K562 (cell line): ENCODE results near the gene CSRNP2. TPM values are rescaled to one million over a fixed set of nuclear protein-coding genes. Genes with fewer than 3 reads are reported as not detected.

Experiments used
- ADNP ChIP-seq: fragments of 200-800 bp; sonication (Bioruptor generic); IDR thresholded peaks from 2 replicates; pipeline ENCODE4 v1.6.1; 2016; ENCODE audit warnings: missing genetic modification characterization, missing compliant biosample characterization
- BRD9 ChIP-seq: fragments of 450-650 bp; IDR thresholded peaks from 2 replicates; pipeline ENCODE4 v1.6.1; 2018; ENCODE audit warnings: low read depth; ENCODE audit not compliant: partially characterized antibody
- CBX3 ChIP-seq, 2 experiments: IDR thresholded peaks; 1 replicate in 1 of 2; 2 replicates in 1 of 2; pipeline ENCODE4 v1.6.1; 2012; ENCODE audit warnings: inconsistent platforms in 2 of 2, low read length in 2 of 2, borderline replicate concordance in 1 of 2, control low read depth in 1 of 2
- CREM ChIP-seq: IDR thresholded peaks from 2 replicates; pipeline ENCODE4 v1.6.1; 2014; ENCODE audit warnings: antibody characterized with exemption, low read depth
- CTBP1 ChIP-seq: fragments of 450-650 bp; IDR thresholded peaks from 2 replicates; pipeline ENCODE4 v1.6.1; 2016; ENCODE audit warnings: borderline replicate concordance
- CXXC5 ChIP-seq: fragments of 250-450 bp; sonication (Bioruptor Pico); IDR thresholded peaks from 2 replicates; pipeline ENCODE4 v1.8.0; 2022; ENCODE audit warnings: inconsistent platforms, mild to moderate bottlenecking, moderate library complexity
- DACH1 ChIP-seq: fragments of 450-650 bp; IDR thresholded peaks from 2 replicates; pipeline ENCODE4 v1.6.1; 2018; ENCODE audit not compliant: partially characterized antibody
- EP400 ChIP-seq: fragments of 450-650 bp; IDR thresholded peaks from 2 replicates; pipeline ENCODE4 v1.6.1; 2017; ENCODE audit warnings: antibody characterized with exemption, mild to moderate bottlenecking, moderate library complexity
- HCFC1 ChIP-seq: IDR thresholded peaks from 2 replicates; pipeline ENCODE4 v1.6.1; 2012; ENCODE audit warnings: low read depth, low read length, improper control_type of control experiment
- NCOR1 ChIP-seq: fragments of 450-650 bp; IDR thresholded peaks from 2 replicates; pipeline ENCODE4 v1.6.1; 2016; ENCODE audit warnings: mild to moderate bottlenecking, moderate library complexity
- PHTF2 ChIP-seq: fragments of 250-450 bp; sonication (Bioruptor Pico); IDR thresholded peaks from 2 replicates; pipeline ENCODE4 v1.5.0; 2021; ENCODE audit warnings: mild to moderate bottlenecking
- RAD21 ChIP-seq, 2 experiments: fragments of 250-450 bp in 1 of 2; fragments of 450-650 bp in 1 of 2; sonication (Bioruptor Pico) in 1 of 2; formaldehyde crosslinking in 1 of 2; IDR thresholded peaks in 1 of 2; conservative IDR thresholded peaks in 1 of 2; 2 replicates each; pipeline versions ENCODE4 v1.4.0 to v1.8.0; 2020 to 2022; ENCODE audit warnings: mild to moderate bottlenecking in 2 of 2, moderate library complexity in 1 of 2
- RCOR1 ChIP-seq, 2 experiments: IDR thresholded peaks; 2 replicates each; pipeline ENCODE4 v1.6.1; 2012; ENCODE audit warnings: low read depth in 2 of 2, low read length in 2 of 2, borderline replicate concordance in 1 of 2, improper control_type of control experiment in 1 of 2
- SMAD1 ChIP-seq: fragments of 150-350 bp; IDR thresholded peaks from 2 replicates; pipeline ENCODE4 v1.6.1; 2014; ENCODE audit warnings: low read length, low read depth; ENCODE audit not compliant: partially characterized antibody
- SMAD4 ChIP-seq: fragments of 250-450 bp; sonication (Bioruptor Pico); conservative IDR thresholded peaks from 2 replicates; pipeline ENCODE4 v1.8.0; 2021; ENCODE audit warnings: inconsistent platforms, mild to moderate bottlenecking, moderate library complexity
- TBL1XR1 ChIP-seq, 2 experiments: IDR thresholded peaks; 2 replicates each; pipeline ENCODE4 v1.6.1; 2012; ENCODE audit warnings: improper control_type of control experiment in 2 of 2, low read length in 2 of 2, mild to moderate bottlenecking in 1 of 2
- TBP ChIP-seq: optimal IDR thresholded peaks from 2 replicates; pipeline ENCODE3; 2011; ENCODE audit warnings: low read depth, low read length, improper control_type of control experiment
- TEAD4 ChIP-seq, 2 experiments: sonication (generic) in 1 of 2; formaldehyde crosslinking in 1 of 2; IDR thresholded peaks; 2 replicates each; pipeline versions ENCODE4 v1.6.1 to v1.8.0; 2012 to 2022; ENCODE audit warnings: borderline replicate concordance in 1 of 2, inconsistent platforms in 1 of 2, low read length in 1 of 2, mild to moderate bottlenecking in 1 of 2, missing genetic modification reagents in 1 of 2
- polyA plus RNA-seq, 8 experiments: library from polyadenylated mRNA; depleted of rRNA in 4 of 8; stranded (reverse) in 5 of 8; unstranded in 3 of 8; fragments of >200 nt; fragmentation: Nextera tagmentation in 2 of 8; fragmentation: Illumina TruSeq in 1 of 8; extraction: Ambion mirVana in 2 of 8; extraction: Trizol in 1 of 8; gene quantifications; 2 replicates each; pipeline versions ENCODE4 v1.2.1 to v1.2.3, GENCODE V29; 2011 to 2014; ENCODE audit warnings: inconsistent platforms in 1 of 8, missing spikeins in 1 of 8
- total RNA-seq, 7 experiments: library from RNA; depleted of rRNA in 6 of 7; stranded (reverse); fragments of >200 nt in 6 of 7; fragmentation: Illumina TruSeq in 2 of 7; extraction: Trizol in 2 of 7; gene quantifications; 2 replicates each; pipeline versions ENCODE4 v1.2.1 to v1.2.3, GENCODE V29; 2011 to 2021; ENCODE audit warnings: low replicate concordance in 1 of 7
- TF ChIP-seq, protein P1 (sequence below), 3 experiments: IDR thresholded peaks in 2 of 3; conservative IDR thresholded peaks in 1 of 3; 2 replicates each; pipeline ENCODE4 v1.5.1; 2011 to 2012; ENCODE audit warnings: low read length in 3 of 3, mild to moderate bottlenecking in 3 of 3, control low read depth in 2 of 3, improper control_type of control experiment in 1 of 3, inconsistent platforms in 1 of 3, low read depth in 1 of 3, mixed read lengths in 1 of 3, moderate library complexity in 1 of 3; ENCODE audit not compliant: insufficient read depth in 2 of 3
- TF ChIP-seq, protein P2 (sequence below): fragments of 250-450 bp; sonication (Bioruptor Pico); IDR thresholded peaks from 2 replicates; pipeline ENCODE4 v1.4.0; 2020; ENCODE audit warnings: mild to moderate bottlenecking, moderate library complexity, borderline replicate concordance
- TF ChIP-seq, protein P3 (sequence below): IDR thresholded peaks from 2 replicates; pipeline ENCODE4 v1.6.1; 2012; ENCODE audit warnings: low read depth, low read length, improper control_type of control experiment, borderline replicate concordance

The CSRNP2 gene
- total and polyA plus RNA-seq, 9 of the 15 experiments (the other 6 are each of a cell fraction or from before 2014, with no cell fraction given): 1.6 to 13.9 (median 5.9) TPM

DNA sequence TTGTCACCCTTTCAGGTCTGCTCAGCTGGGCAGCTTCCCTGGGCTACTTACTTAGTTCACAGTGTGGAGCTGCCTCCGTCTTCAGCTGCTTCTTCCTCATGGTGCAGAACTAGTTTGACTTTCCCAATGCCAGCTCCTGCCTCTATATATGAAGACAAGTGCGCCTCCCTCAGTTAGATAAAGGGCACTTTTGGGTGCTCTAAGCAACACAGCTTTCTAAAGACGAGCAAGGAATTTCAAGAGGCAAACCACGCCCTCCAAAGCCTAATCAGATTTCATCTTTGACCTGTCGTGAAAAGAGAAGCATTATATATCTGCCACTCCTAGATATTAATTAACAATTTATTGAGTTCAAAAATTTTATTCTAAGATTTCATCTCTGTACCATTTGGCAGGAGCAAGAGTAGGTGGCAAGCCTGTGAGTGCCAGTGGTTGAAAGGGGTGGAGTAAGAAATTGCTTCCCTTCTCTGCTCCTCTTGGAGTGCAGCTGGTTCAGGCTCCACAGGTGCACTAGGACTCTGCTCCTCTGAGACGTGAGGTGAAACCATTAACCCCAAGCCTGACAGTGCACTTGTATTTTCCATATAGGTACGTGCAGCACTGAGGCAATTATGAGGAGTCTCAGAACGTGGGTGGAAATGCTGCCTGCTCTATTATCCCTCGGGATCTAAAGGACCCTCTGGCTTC, 55.1 kb downstream of the CSRNP2 start (continued):
- TF ChIP-seq, protein P1, sequence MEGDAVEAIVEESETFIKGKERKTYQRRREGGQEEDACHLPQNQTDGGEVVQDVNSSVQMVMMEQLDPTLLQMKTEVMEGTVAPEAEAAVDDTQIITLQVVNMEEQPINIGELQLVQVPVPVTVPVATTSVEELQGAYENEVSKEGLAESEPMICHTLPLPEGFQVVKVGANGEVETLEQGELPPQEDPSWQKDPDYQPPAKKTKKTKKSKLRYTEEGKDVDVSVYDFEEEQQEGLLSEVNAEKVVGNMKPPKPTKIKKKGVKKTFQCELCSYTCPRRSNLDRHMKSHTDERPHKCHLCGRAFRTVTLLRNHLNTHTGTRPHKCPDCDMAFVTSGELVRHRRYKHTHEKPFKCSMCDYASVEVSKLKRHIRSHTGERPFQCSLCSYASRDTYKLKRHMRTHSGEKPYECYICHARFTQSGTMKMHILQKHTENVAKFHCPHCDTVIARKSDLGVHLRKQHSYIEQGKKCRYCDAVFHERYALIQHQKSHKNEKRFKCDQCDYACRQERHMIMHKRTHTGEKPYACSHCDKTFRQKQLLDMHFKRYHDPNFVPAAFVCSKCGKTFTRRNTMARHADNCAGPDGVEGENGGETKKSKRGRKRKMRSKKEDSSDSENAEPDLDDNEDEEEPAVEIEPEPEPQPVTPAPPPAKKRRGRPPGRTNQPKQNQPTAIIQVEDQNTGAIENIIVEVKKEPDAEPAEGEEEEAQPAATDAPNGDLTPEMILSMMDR (IDR thresholded peaks at IDR 0.05 in 2 of 3, conservative IDR thresholded peaks at IDR 0.05 in 1 of 3; ENCODE audit: insufficient read depth in 2 of 3, low read depth in 1 of 3, low read length in 3 of 3): peak; percentile 55 to 81 (median 69)
- TF ChIP-seq RCOR1 (IDR thresholded peaks at IDR 0.05; ENCODE audit: borderline replicate concordance in 1 of 2, low read depth in 2 of 2, low read length in 2 of 2): peak in 1 of 2 experiments; percentile 50; a peak in 1 of 4 replicates
- TF ChIP-seq CBX3 (IDR thresholded peaks at IDR 0.05; ENCODE audit: borderline replicate concordance in 1 of 2, low read length in 2 of 2): peak in 1 of 2 experiments; percentile 52; a peak in 1 of 3 replicates
- TF ChIP-seq TBL1XR1 (IDR thresholded peaks at IDR 0.05; ENCODE audit: low read length in 2 of 2): peak in 1 of 2 experiments; percentile 39; a peak in 1 of 4 replicates
- 0 out of 2 replicates have a peak, but pooled peaks have one; percentile 28 for TF ChIP-seq SMAD4 (CRISPR knock-in tag)
- TF ChIP-seq CTBP1: peak; percentile 71; the same call in 1 of the 2 replicates
- TF ChIP-seq RAD21 (CRISPR knock-in tag; conservative IDR thresholded peaks at IDR 0.05 in 1 of 2, IDR thresholded peaks at IDR 0.05 in 1 of 2): peak; percentile 79 to 83
- peak; percentile 61 for TF ChIP-seq BRD9
- TF ChIP-seq, protein P2, sequence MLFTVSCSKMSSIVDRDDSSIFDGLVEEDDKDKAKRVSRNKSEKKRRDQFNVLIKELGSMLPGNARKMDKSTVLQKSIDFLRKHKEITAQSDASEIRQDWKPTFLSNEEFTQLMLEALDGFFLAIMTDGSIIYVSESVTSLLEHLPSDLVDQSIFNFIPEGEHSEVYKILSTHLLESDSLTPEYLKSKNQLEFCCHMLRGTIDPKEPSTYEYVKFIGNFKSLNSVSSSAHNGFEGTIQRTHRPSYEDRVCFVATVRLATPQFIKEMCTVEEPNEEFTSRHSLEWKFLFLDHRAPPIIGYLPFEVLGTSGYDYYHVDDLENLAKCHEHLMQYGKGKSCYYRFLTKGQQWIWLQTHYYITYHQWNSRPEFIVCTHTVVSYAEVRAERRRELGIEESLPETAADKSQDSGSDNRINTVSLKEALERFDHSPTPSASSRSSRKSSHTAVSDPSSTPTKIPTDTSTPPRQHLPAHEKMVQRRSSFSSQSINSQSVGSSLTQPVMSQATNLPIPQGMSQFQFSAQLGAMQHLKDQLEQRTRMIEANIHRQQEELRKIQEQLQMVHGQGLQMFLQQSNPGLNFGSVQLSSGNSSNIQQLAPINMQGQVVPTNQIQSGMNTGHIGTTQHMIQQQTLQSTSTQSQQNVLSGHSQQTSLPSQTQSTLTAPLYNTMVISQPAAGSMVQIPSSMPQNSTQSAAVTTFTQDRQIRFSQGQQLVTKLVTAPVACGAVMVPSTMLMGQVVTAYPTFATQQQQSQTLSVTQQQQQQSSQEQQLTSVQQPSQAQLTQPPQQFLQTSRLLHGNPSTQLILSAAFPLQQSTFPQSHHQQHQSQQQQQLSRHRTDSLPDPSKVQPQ: no peak
- TF ChIP-seq ADNP (tag): 0 out of 2 replicates have a peak, but pooled peaks have one; percentile 37
- TF ChIP-seq PHTF2 (CRISPR knock-in tag): no peak
- TF ChIP-seq TEAD4 (IDR thresholded peaks at IDR 0.05; ENCODE audit: low read length): peak; percentile 58; the same call in 1 of the 2 replicates
- TF ChIP-seq TEAD4 (CRISPR knock-in tag; IDR thresholded peaks at IDR 0.05; ENCODE audit: borderline replicate concordance): no peak
- no peak for TF ChIP-seq SMAD1
- peak; percentile 78 for TF ChIP-seq TBP
- TF ChIP-seq NCOR1: no peak
- TF ChIP-seq, protein P3, sequence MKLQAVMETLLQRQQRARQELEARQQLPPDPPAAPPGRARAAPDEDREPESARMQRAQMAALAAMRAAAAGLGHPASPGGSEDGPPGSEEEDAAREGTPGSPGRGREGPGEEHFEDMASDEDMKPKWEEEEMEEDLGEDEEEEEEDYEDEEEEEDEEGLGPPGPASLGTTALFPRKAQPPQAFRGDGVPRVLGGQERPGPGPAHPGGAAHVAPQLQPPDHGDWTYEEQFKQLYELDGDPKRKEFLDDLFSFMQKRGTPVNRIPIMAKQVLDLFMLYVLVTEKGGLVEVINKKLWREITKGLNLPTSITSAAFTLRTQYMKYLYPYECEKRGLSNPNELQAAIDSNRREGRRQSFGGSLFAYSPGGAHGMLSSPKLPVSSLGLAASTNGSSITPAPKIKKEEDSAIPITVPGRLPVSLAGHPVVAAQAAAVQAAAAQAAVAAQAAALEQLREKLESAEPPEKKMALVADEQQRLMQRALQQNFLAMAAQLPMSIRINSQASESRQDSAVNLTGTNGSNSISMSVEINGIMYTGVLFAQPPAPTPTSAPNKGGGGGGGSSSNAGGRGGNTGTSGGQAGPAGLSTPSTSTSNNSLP: peak; percentile 50; the same call in 1 of the 2 replicates
- TF ChIP-seq EP400: no peak; the same call in 1 of the 2 replicates
- 0 out of 2 replicates have a peak, but pooled peaks have one; percentile 10 for TF ChIP-seq HCFC1
- no peak for TF ChIP-seq DACH1
- peak; percentile 25; the same call in 1 of the 2 replicates for TF ChIP-seq CXXC5
- peak; percentile 15; the same call in 1 of the 2 replicates for TF ChIP-seq CREM
